ENCODE results near the gene DDAH2.

DDAH2 gene

DNA sequence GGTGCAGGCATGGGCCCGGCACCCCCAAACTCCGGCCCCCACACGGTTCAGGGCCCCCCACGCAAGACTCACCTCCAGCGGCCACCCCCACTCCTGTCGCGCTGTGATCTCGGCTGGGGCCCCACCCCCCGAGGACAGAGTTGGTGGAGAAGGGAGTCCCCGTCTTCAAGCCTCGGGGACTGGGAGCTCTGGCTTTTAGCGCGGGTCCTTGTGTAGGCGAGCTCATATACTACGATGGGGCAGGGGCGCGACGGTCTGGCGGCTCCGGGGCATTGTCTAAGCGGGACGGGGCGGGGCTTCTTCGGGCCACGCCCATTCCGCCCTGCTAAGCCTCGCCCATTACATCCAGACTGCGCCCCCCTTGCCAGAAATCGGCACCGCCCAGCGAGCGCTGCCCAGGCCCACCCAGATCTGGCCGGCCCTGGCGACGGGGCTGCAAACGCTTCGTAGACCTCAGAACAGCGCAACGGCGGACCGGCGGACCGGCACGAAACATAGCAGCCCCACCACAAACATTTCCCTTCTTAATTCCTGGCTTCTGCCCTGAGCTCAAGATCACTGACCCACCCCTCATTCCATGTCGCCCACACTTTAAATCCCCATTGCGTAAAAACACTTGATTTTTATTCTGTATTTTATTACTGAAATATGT is 1.0 kb upstream of the DDAH2 start:
- TF ChIP-seq YY1 (IDR thresholded peaks at IDR 0.05; ENCODE audit: low read depth): 0 out of 2 replicates have a peak, but pooled peaks have one; percentile 28
- peak; percentile 33; the same call in 1 of the 2 replicates for TF ChIP-seq ZBTB7A (IDR thresholded peaks at IDR 0.05; ENCODE audit: low read depth)
- peak; percentile 43; the same call in 1 of the 2 replicates for TF ChIP-seq TAF1 (IDR thresholded peaks at IDR 0.05; ENCODE audit: low read depth)
- no peak; the same call in 1 of the 2 replicates for TF ChIP-seq TCF12 (IDR thresholded peaks at IDR 0.05; ENCODE audit: low read depth)
- TF ChIP-seq RAD21 (IDR thresholded peaks at IDR 0.05; ENCODE audit: low read depth): no peak; the same call in 1 of the 2 replicates
- no peak for TF ChIP-seq FOXM1 (IDR thresholded peaks at IDR 0.05; ENCODE audit: borderline replicate concordance, low read depth)
- TF ChIP-seq NFIC (IDR thresholded peaks at IDR 0.05): peak; percentile 26
- peak; percentile 37 for TF ChIP-seq TEAD4 (IDR thresholded peaks at IDR 0.05)
- no peak for TF ChIP-seq EGR1 (IDR thresholded peaks at IDR 0.05)
- TF ChIP-seq CEBPB (IDR thresholded peaks at IDR 0.05): no peak
- TF ChIP-seq CREB1 (IDR thresholded peaks at IDR 0.05; ENCODE audit: low read depth): no peak
- TF ChIP-seq, protein P1, sequence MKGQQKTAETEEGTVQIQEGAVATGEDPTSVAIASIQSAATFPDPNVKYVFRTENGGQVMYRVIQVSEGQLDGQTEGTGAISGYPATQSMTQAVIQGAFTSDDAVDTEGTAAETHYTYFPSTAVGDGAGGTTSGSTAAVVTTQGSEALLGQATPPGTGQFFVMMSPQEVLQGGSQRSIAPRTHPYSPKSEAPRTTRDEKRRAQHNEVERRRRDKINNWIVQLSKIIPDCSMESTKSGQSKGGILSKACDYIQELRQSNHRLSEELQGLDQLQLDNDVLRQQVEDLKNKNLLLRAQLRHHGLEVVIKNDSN (IDR thresholded peaks at IDR 0.05): no peak
- TF ChIP-seq, protein P2, sequence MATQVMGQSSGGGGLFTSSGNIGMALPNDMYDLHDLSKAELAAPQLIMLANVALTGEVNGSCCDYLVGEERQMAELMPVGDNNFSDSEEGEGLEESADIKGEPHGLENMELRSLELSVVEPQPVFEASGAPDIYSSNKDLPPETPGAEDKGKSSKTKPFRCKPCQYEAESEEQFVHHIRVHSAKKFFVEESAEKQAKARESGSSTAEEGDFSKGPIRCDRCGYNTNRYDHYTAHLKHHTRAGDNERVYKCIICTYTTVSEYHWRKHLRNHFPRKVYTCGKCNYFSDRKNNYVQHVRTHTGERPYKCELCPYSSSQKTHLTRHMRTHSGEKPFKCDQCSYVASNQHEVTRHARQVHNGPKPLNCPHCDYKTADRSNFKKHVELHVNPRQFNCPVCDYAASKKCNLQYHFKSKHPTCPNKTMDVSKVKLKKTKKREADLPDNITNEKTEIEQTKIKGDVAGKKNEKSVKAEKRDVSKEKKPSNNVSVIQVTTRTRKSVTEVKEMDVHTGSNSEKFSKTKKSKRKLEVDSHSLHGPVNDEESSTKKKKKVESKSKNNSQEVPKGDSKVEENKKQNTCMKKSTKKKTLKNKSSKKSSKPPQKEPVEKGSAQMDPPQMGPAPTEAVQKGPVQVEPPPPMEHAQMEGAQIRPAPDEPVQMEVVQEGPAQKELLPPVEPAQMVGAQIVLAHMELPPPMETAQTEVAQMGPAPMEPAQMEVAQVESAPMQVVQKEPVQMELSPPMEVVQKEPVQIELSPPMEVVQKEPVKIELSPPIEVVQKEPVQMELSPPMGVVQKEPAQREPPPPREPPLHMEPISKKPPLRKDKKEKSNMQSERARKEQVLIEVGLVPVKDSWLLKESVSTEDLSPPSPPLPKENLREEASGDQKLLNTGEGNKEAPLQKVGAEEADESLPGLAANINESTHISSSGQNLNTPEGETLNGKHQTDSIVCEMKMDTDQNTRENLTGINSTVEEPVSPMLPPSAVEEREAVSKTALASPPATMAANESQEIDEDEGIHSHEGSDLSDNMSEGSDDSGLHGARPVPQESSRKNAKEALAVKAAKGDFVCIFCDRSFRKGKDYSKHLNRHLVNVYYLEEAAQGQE (IDR thresholded peaks at IDR 0.05; ENCODE audit: low read depth): no peak
- TF ChIP-seq, protein P3, sequence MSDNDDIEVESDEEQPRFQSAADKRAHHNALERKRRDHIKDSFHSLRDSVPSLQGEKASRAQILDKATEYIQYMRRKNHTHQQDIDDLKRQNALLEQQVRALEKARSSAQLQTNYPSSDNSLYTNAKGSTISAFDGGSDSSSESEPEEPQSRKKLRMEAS (IDR thresholded peaks at IDR 0.05): 0 out of 2 replicates have a peak, but pooled peaks have one; percentile 10
- peak; percentile 34; the same call in 1 of the 2 replicates for TF ChIP-seq EP300 (IDR thresholded peaks at IDR 0.05; ENCODE audit: borderline replicate concordance)

- TF ChIP-seq, protein P2 (IDR thresholded peaks at IDR 0.05; ENCODE audit: low read depth): no peak
- TF ChIP-seq TAF1 (IDR thresholded peaks at IDR 0.05; ENCODE audit: low read depth) (peak; percentile 40; the same call in 1 of the 2 replicates), NFIC (IDR thresholded peaks at IDR 0.05) (no peak), EGR1 (IDR thresholded peaks at IDR 0.05) (no peak), EP300 (IDR thresholded peaks at IDR 0.05; ENCODE audit: borderline replicate concordance) (no peak), TEAD4 (IDR thresholded peaks at IDR 0.05) (peak; percentile 68), RAD21 (IDR thresholded peaks at IDR 0.05; ENCODE audit: low read depth) (peak; percentile 67), CREB1 (IDR thresholded peaks at IDR 0.05; ENCODE audit: low read depth) (no peak), ZBTB7A (IDR thresholded peaks at IDR 0.05; ENCODE audit: low read depth) (no peak), CEBPB (IDR thresholded peaks at IDR 0.05) (no peak), TCF12 (IDR thresholded peaks at IDR 0.05; ENCODE audit: low read depth) (no peak; the same call in 1 of the 2 replicates), FOXM1 (IDR thresholded peaks at IDR 0.05; ENCODE audit: borderline replicate concordance, low read depth) (no peak), YY1 (IDR thresholded peaks at IDR 0.05; ENCODE audit: low read depth) (no peak)
- TF ChIP-seq, protein P3 (IDR thresholded peaks at IDR 0.05): peak; percentile 52; the same call in 1 of the 2 replicates
- TF ChIP-seq, protein P1 (IDR thresholded peaks at IDR 0.05): peak; percentile 36; the same call in 1 of the 2 replicates
These were observed 448 bp upstream of the DDAH2 start for GRCh38 chr6:31729515-31729978.

- no peak for TF ChIP-seq EGR1 (IDR thresholded peaks at IDR 0.05)
These were observed 1.1 kb downstream of the DDAH2 start for GRCh38 chr6:31727717-31728671.

- TF ChIP-seq CREB1 (IDR thresholded peaks at IDR 0.05; ENCODE audit: low read depth) (no peak), RAD21 (IDR thresholded peaks at IDR 0.05; ENCODE audit: low read depth) (no peak)
These were observed 1.9 kb downstream of the DDAH2 start for GRCh38 chr6:31727034-31727716.

All from Ishikawa (cell line).